Upper lobe of left lung (tissue), 4 donors: ENCODE results near the gene FRYL.

ENCODE experiments used
- EP300 ChIP-seq, 4 donors: sonication (generic); formaldehyde crosslinking; IDR thresholded peaks; one replicate each; pipeline ENCODE4 v1.5.1; 2017; ENCODE audit warnings: antibody characterized with exemption in 4 of 4, control low read depth in 2 of 4
- POLR2A ChIP-seq, 4 donors: fragments of 450-650 bp; IDR thresholded peaks; one replicate each; pipeline ENCODE4 v1.5.1; 2016 to 2017; ENCODE audit warnings: antibody characterized with exemption in 4 of 4, mild to moderate bottlenecking in 2 of 4
- POLR2AphosphoS5 ChIP-seq, 2 donors: sonication (generic); formaldehyde crosslinking; IDR thresholded peaks; one replicate each; pipeline ENCODE4 v1.5.1; 2017; ENCODE audit warnings: antibody characterized with exemption in 2 of 2
- TF ChIP-seq, protein P1 (sequence below), 6 experiments: fragments of 450-650 bp in 4 of 6; fragments of 200-600 bp in 2 of 6; sonication (generic) in 2 of 6; IDR thresholded peaks; one replicate each; pipeline ENCODE4 v1.5.1; 2016 to 2019; ENCODE audit warnings: antibody characterized with exemption in 6 of 6

DNA sequence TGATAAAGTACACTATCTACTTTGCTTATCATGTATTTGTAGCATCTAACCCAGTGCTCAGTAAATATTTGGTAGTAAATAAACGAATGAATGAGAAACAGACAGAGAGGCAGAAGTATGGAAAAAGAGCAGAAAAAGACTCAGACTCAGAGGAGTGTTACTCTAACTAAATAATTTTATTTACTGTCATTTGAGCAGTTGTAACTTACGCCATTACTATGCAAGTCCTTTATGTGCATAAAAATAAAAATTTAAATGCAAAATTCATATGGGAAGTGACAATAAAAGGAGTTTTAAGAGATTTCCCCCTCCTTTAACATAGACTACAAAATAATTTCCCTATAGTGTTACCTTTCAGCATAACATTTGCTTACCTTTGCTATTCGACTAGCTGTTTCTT, 240.5 kb downstream of the FRYL start:
- TF ChIP-seq, protein P1, sequence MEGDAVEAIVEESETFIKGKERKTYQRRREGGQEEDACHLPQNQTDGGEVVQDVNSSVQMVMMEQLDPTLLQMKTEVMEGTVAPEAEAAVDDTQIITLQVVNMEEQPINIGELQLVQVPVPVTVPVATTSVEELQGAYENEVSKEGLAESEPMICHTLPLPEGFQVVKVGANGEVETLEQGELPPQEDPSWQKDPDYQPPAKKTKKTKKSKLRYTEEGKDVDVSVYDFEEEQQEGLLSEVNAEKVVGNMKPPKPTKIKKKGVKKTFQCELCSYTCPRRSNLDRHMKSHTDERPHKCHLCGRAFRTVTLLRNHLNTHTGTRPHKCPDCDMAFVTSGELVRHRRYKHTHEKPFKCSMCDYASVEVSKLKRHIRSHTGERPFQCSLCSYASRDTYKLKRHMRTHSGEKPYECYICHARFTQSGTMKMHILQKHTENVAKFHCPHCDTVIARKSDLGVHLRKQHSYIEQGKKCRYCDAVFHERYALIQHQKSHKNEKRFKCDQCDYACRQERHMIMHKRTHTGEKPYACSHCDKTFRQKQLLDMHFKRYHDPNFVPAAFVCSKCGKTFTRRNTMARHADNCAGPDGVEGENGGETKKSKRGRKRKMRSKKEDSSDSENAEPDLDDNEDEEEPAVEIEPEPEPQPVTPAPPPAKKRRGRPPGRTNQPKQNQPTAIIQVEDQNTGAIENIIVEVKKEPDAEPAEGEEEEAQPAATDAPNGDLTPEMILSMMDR (IDR thresholded peaks at IDR 0.05) = no peak
- TF ChIP-seq POLR2A (IDR thresholded peaks at IDR 0.05) = no peak
- TF ChIP-seq EP300 (IDR thresholded peaks at IDR 0.05) = no peak
- no peak for TF ChIP-seq POLR2AphosphoS5 (IDR thresholded peaks at IDR 0.05)
